Fibroblast of skin of right biceps (primary cell): ENCODE measurements around the gene MSLN.

Experiments used
- DNase-seq: peaks from one replicate; pipeline ENCODE4 v3.0.0-alpha.2; 2013

MSLN gene

DNA sequence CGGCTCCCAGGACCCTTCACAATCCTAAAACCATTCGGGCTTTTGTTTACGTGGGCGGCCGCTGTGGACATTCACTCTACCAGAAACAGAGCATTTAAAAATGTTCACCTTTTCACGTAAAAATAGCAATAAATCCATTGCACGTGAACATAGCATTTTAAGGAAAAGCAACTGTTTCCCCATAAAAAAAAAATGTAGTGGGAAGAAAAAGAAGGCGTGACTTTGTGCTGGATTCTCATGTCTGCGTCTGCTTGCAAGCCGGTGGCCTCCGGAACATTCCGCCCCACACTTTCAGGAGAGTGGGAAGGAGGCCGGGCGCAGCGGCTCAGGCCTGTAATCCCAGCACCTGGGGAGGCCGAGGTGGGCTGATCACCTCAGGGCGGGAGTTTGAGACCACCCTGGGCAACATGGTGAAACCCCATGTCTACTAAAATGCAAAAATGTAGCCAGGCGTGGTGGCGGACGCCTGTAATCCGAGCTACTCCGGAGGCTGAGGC, 53.4 kb downstream of the MSLN start:
- DNase-seq = no peak

DNA sequence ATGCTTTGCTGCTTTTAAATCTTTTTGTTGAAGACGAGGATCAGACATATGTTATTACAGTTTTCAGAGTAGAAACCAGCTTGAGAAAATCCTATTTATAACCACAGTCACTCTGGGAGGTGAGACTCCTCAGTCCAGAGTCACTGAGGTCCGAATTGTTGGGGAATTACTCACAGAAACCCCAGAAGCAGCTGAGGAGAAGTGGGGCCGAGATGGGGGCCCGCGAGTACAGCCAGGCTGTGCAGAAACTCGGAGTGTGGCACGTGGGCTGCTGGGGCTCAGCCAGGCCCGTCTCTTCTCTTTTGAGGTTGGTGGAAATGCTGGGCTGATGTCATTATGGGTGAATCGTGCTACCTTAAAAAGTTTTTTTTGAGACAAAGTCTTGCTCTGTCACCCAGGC, 54.4 kb downstream of the MSLN start:
- DNase-seq = peak; percentile 78

DNA sequence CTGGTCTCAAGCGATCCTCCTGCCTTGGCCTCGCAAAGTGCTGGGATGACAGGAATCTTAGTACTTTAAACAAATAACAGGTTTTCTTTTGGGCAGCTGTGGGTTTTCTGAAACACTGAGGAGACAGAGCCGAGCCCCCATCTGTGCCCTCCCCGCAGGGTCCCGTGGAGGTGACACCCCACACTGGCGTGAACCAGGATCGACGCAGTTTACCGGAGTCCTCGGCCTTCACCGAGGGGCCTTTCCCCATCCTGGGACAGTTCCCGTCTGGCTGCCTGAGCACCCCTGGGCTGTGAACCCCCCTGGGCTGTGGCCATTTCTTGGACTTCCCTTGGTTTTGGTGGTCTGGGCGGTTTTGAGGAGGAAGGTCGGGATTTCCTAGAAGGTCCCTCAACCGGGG, 55.3 kb downstream of the MSLN start:
- no peak for DNase-seq

DNA sequence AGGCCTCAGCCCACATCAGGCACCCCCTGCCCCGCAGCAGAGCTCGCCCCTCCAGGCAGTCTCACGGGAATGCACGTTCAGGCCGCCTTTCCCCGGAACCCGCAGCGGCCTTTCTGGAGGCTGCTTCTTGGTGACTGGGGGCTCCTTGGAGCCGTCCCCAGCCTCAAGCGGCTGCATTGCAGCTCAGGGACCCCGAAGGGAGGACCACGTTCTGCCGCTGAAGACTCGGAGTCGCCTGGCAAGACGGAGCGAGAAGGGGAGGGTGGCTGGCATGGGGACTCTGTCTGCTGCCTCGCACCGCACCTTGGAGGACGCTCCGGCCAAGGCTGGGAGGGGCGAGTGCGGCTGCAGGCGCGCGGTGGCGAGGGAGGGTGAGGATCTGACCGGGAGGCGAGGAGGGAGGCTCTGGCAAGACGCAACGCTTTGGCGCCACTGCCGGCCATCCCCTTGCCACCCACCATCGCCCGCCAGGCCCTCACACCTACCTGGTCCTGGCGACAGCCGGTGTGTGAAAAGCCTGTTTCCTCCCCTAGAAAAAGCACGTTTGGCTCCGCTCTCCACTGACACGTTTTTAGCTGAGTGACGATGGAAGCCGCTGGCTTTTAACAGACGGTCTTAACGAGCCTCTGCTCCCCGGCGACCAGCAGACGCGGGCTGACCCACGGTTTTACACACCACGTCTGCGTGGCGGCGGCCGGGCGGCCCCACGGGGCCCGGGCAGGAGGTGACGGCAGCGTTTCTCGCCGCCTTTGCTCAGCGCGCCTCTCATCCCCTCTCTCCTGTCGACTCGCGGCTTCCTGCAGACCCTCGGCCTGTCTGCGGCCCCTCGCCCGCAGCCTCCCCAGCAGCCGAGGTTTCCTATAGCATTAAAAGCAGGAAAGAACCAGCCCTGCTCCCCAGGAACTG, 56.7 kb downstream of the MSLN start:
- DNase-seq = no peak

DNA sequence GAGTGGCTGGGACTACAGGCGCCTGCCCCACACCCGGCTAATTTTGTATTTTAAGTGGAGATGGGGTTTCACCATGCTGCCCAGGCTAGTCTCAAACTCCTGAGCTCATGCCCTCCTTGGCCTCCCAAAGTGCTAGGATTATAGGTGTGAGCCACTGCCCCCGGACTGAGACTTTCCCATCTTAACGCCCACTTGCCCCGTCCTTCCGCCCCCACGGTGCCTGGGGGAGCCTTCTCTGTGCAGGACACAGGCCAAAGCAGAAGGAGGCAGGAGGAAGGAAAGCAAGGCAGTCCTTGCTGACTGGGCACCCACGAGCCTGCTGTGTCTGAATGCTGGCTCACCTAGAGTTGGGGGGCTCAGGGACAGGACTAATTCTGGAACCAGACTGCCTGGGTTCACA, 57.6 kb downstream of the MSLN start:
- DNase-seq = no peak
